OCI-LY1 (cell line): ENCODE data around the gene RHOG.

Experiments
- EZH2 ChIP-seq: fragments of 200-600 bp; sonication (generic), shearing (Covaris generic); IDR thresholded peaks from 2 replicates; pipeline ENCODE4 v1.8.0; 2017; ENCODE audit warnings: borderline replicate concordance, mixed run types, mild to moderate bottlenecking, antibody characterized with exemption, low read length, moderate library complexity, mixed read lengths
- TF ChIP-seq, protein P1 (sequence below): fragments of 200-600 bp; sonication (generic), shearing (Covaris generic); IDR thresholded peaks from 2 replicates; pipeline ENCODE4 v1.5.1; 2017; ENCODE audit warnings: mild to moderate bottlenecking, antibody characterized with exemption, low read length, moderate library complexity, mixed read lengths

DNA sequence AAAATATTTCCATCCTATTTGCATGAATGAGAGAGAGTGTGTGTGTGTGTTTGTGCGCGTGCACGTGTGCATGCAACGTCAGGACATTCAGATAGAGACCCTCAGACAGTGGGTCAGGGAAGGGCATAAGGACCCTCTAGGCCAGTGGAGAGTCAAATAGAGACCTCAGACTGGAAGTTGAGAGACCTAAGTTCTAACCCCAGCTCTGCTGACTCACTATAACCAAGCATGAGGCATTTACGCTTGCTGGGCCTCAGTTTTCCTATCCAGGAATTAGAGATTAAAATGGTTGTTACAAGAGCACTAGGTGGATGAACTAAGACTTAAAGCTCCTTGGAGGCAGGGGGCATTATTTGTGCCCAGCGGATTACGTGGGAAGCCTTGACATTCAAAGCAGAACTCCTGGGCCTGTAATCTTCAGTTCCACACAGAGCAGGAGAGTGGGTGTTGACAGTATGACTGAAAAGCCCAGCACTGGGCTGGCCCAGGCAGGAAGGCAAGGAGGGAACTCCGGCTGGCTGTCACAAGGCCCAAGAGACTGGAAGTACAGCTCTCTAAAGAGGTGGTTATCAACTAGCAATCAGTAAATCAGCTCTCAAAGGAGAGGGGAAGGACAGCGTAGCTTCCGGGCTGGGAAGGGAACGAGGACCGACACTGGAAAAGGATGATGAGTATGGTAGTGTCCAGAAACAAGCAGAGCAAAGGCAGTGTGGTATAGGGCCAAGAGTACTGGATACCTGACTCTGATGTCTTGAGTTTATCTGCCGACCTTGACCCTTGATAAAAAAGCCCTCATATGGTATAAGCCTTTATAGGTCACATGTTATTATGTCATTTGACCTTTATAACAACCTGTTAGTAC is 9.2 kb downstream of the RHOG start:
- TF ChIP-seq, protein P1, sequence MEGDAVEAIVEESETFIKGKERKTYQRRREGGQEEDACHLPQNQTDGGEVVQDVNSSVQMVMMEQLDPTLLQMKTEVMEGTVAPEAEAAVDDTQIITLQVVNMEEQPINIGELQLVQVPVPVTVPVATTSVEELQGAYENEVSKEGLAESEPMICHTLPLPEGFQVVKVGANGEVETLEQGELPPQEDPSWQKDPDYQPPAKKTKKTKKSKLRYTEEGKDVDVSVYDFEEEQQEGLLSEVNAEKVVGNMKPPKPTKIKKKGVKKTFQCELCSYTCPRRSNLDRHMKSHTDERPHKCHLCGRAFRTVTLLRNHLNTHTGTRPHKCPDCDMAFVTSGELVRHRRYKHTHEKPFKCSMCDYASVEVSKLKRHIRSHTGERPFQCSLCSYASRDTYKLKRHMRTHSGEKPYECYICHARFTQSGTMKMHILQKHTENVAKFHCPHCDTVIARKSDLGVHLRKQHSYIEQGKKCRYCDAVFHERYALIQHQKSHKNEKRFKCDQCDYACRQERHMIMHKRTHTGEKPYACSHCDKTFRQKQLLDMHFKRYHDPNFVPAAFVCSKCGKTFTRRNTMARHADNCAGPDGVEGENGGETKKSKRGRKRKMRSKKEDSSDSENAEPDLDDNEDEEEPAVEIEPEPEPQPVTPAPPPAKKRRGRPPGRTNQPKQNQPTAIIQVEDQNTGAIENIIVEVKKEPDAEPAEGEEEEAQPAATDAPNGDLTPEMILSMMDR: no peak
- no peak for TF ChIP-seq EZH2
